ENCODE data around the gene ATP8B4.

ATP8B4 gene

GRCh38 chr15:49927189-49927861 lies 191.7 kb downstream of the ATP8B4 start:
- DNase-seq (ENCODE audit: low read depth) = no peak

DNA sequence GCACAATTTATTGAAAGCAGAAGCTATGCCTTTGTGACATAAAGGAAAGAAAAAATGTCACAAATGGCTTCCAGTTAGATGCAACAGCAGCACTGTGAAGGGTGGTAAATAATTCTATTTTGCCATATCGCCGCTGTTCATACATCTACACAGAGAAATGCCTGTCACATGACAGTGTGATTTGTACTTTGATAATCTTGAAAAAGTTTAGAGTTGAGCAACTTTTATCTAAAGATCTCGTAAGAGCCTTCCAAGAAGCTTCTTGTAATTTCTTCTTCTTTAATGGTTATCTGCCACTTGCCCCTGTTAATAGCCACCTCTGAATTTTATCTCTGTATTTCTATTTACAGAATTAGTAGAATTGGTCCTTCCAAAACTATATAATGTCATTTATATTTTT lies 192.3 kb downstream of the ATP8B4 start:
- no peak for DNase-seq (ENCODE audit: low read depth)

DNA sequence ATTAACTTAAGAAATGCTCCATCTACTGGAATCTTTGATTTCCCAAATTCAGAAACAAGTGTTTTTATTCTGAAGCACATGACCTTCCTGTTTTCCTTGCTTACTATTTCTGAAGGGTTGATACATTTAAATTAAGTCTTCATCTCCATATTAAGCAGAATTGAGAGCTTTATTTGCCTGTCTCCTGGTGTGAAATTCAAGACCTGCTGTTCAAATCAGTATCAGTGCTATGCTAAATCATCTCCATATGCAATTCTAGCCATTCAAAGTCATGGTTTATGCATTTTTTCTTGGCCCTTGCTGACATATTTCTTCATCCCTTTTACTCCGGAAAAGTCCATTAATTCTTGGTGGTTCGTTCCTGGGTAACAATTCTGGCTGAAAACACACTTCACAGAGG lies 195.4 kb downstream of the ATP8B4 start:
- DNase-seq (ENCODE audit: low read depth) = no peak

GRCh38 chr15:49919034-49919433 lies 200.0 kb downstream of the ATP8B4 start:
- no peak for DNase-seq (ENCODE audit: low read depth)

GRCh38 chr15:49918121-49918520 lies 200.9 kb downstream of the ATP8B4 start:
- no peak for DNase-seq (ENCODE audit: low read depth)

GRCh38 chr15:49916998-49917397 lies 202.0 kb downstream of the ATP8B4 start:
- DNase-seq (ENCODE audit: low read depth) = no peak

DNA sequence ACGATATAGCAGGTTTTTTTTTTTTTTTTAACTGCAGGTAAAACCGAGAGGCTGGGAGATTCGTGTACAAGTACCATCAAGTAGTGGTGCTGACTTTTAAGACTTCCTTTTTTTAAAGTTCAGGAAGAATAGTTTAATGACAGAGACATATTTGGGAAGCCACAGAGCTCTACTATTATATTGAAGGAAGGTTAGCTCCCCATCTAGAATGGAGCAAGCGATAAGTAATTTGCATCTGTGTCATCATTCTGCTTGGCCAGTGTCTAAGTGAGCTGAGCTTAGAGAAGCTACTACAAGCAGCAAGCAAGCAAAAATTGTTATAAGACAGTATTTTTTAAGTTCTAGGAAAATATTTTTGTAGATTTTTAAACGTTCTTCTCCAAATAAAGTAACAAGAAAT lies 203.2 kb downstream of the ATP8B4 start:
- DNase-seq (ENCODE audit: low read depth) = no peak

- no peak for DNase-seq (ENCODE audit: low read depth)
Measured at GRCh38 chr15:49908933-49909295, 210.1 kb downstream of the ATP8B4 start.

GRCh38 chr15:49908236-49908932 lies 210.6 kb downstream of the ATP8B4 start:
- DNase-seq (ENCODE audit: low read depth) = no peak

- no peak for DNase-seq (ENCODE audit: low read depth)
Measured at GRCh38 chr15:49906966-49907365, 212.1 kb downstream of the ATP8B4 start.

DNA sequence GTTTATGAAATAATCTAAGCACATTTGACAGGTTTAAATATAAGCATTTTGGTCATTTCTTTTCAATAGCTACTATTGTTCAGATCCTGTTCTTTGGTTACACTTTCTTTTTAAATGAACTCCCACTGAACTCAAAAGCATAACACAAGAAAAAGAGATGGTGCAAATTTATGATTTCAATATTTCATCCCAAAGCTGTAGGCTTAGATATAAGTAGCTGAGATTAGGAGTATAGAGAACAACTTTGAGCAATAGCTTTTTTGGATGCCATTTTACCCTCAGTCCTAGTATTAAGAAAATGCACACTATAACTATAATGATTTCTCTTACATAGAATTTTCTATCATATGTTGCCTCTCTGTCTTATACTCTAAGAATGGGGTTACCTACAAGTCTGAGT lies 213.8 kb downstream of the ATP8B4 start:
- DNase-seq (ENCODE audit: low read depth) = no peak

GRCh38 chr15:49904296-49904695 lies 214.7 kb downstream of the ATP8B4 start:
- no peak for DNase-seq (ENCODE audit: low read depth)

- DNase-seq (ENCODE audit: low read depth) = no peak
Measured at GRCh38 chr15:49902685-49903501, 216.1 kb downstream of the ATP8B4 start.

DNA sequence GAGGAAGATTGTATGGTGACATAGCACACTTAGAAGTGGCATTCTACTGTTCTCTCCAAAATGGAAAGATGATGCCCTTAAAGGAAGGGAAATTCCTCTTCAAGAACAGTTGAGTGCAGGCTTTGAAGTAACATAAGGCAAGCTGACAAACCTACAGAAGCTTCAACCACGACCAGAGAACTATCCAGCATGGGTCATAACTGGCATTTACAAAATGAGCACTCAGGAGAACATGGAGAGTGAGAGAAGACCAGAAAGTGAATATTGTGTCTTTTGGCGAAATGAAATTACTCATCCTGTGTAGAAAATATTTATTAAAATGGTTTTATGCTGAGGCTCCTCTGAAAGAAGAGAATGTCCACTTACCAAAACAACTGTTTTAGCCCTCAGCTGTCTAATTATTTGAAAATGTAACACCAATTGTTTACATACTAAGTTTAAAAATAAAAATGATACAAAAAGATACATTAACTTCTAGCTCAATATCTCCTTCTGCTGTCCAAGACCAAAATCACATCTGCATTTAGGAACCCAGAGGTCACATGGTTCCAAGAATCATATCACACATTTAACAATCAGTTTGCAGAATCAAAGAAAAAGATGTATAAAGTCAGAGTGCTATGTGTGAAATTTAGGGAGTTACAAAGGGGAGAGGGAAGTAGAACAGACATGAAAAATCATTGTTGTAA lies 216.9 kb downstream of the ATP8B4 start:
- peak; percentile 35 for DNase-seq (ENCODE audit: low read depth)

- no peak for DNase-seq (ENCODE audit: low read depth)
Measured at GRCh38 chr15:49901321-49901720, 217.7 kb downstream of the ATP8B4 start.

- DNase-seq (ENCODE audit: low read depth) = no peak
Measured at GRCh38 chr15:49900903-49901235, 218.2 kb downstream of the ATP8B4 start.

DNA sequence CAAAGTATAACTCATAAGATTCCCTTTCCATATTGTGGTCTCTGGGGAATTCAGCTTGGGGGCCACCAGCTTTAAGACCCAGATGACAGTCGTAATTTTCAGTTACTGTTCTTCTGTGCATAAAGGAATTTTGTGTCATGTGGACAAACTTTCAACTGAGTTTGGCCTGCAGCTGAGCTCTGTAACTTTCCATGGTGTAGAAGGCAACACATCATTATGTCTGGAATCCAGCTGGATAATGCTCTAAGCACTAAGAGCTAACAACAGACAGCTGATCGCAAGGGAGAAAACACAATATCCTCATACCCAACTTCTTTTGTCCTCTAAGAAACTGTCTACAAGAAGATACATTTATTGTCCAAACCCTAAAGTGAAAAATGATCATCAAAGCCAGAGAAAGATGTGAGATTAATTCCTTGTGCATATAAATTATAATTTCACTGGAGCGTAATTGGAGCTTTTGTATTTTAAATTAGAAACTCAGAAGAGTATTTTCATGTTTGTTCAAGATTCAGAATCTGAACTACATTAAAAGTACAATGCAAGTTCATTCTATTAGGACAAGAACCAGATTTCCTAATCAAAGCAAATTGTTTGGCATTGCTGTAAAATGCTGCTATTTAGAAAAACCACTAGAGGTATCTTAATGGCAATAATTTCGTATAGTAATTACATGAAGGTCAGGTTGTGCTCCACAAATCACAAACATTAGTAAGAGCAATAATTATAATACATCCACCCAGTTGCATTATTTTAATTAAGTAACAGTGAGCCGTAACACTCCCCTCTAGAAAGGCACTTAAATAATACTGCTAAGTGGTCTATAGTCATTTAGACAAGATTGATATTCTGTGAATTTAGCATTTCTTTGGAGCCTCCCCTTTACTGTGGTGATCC lies 218.8 kb downstream of the ATP8B4 start:
- no peak for DNase-seq (ENCODE audit: low read depth)

GRCh38 chr15:49898575-49899283 lies 220.3 kb downstream of the ATP8B4 start:
- DNase-seq (ENCODE audit: low read depth) = no peak

DNA sequence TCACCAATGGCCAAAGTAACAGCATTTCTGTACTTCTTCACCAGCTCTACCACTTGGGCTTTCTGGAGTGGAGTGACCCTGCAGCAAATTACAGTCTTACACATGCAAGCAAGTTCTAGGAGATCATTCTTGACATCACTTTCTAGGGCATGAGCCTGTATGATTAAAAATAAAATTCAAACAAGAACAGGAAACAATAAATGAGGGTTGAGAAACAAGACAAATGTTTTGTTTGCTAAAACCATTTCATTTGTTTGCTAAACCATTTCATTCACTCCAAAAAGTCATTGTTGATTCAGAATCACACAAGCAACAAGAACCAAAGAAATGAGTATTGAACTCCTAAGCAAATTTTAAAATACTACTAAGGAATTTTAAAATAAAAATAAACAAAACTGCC lies 220.9 kb downstream of the ATP8B4 start:
- DNase-seq (ENCODE audit: low read depth) = no peak

DNA sequence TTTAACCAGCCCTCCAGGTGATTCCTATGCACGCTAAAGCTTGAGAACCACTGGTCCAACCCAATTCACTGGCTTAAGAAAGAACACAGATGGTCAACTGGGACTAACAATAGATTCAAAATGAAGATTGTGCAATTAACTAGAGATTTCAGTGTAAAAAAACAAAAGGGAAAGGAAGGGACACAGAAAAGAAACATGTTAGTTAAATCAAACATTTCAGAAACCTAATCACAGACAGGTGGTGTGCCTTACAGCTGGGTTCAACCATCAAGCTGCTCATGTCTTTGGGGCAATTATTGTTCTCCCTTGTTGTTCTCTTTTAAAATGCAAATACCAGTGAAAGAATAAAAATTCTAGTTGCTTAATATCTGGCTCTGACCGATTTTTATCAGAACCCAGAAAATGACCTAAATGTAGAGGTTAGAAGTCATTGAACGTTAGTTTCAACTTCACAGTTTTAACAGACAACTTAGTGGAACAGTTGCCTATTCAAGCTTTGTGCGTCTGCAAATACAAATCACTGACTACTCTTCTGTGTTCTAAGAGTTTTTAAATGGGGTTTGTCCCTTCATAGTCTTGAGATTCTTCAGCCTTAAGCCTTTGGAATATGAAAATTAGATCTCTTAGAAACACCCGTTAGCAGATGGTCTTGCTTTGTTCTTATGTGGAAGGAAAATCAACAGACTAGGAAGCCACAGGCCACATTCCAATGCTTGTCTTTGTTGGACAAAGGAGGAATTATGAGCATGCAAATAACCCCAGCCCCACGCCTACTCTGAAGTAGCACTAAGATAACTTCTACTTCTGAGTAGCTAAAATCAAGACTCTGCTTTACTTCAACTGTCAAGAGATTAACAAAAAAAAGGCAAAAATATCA lies 223.4 kb downstream of the ATP8B4 start:
- no peak for DNase-seq (ENCODE audit: low read depth)
